ENCODE results near the gene CENPVL3. TPM values are rescaled to one million over a fixed set of nuclear protein-coding genes. Genes with fewer than 3 reads are reported as not detected.

The CENPVL3 gene
- polyA plus RNA-seq, 2 of the 4 experiments (the other 2 are of a cell fraction), result 0.15 to 0.22 TPM

DNA sequence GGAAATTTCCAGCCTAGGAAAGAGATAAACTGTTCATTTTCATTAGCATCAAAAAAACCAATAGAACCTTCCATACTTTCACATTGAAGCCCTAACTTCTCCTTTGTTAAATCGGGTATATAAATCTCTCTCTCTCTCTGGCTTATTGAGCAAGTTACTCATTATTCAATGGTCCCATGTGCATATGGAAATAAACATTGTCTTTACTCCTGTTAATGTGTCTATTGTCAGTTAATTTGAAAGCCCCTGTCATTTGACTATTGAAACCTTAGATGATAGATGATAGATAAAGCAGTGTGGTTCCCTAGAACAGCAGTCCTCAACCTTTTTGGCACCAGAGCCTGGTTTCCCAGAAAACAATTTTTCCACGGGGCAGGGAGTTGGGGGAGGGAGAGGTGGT is 46.8 kb downstream of the CENPVL3 start:
- ChIA-PET POLR2A (no interaction called here), CTCF (no interaction called here)
- FAIRE-seq, result no peak
- TF ChIP-seq HOXA7 (CRISPR knock-in tag; IDR thresholded peaks at IDR 0.05) (no peak), RCOR1 (IDR thresholded peaks at IDR 0.05; ENCODE audit: low read depth, low read length) (no peak), HDAC2 (IDR thresholded peaks at IDR 0.05) (no peak)
- 10% methylated on average over 2 of the region's 2 CpGs for WGBS (ENCODE audit: missing lambda C conversion rate)
- no peaks in the 10 kb centered on the region for H3K4me1 ChIP-seq
- no peak overlapping the region for H3K4me2 ChIP-seq
- no peak overlapping the region for H3K4me3 ChIP-seq
- no peak for ATAC-seq
- H3K9me3 ChIP-seq, result no peaks in the 10 kb centered on the region
- no peak overlapping the region for H3K27ac ChIP-seq
- no peak for DNase-seq (ENCODE audit: low read depth in 1 of 2, low spot score in 1 of 2)

DNA sequence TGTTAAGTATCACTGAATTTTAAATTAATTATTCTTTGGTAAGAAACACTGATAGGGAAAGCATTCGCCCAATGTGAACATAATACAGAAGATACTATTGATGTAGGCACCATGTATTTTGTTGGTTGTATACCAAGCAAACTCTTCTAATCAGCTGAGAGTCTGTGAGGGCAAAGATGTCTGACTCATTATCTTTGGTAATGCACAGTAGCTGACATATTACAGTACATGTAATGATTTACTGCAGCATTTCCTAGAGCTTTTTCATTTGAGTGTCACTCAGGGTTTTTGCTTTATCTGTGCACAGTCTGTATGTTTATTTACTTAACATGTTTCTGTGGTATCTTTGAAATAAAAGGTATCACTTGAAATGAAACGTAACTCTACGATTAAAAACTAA is 49.2 kb downstream of the CENPVL3 start:
- 71% methylated on average over 3 of the region's 3 CpGs for WGBS (ENCODE audit: missing lambda C conversion rate)
- H3K4me3 ChIP-seq, result no peak overlapping the region
- H3K27ac ChIP-seq, result no peak overlapping the region
- POLR2A ChIA-PET, result no interaction called here
- no peak for ATAC-seq
- TF ChIP-seq, protein P1, sequence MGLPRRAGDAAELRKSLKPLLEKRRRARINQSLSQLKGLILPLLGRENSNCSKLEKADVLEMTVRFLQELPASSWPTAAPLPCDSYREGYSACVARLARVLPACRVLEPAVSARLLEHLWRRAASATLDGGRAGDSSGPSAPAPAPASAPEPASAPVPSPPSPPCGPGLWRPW (IDR thresholded peaks at IDR 0.05), result no peak
- TF ChIP-seq RFX5 (IDR thresholded peaks at IDR 0.05) (no peak), RCOR1 (IDR thresholded peaks at IDR 0.05; ENCODE audit: low read depth, low read length) (no peak), POLR2AphosphoS2 (conservative IDR thresholded peaks at IDR 0.05; ENCODE audit: low read length) (no peak), FOXS1 (CRISPR knock-in tag; IDR thresholded peaks at IDR 0.05) (no peak), RNF2 (IDR thresholded peaks at IDR 0.05; ENCODE audit: borderline replicate concordance, low read depth) (no peak), HEYL (CRISPR knock-in tag; IDR thresholded peaks at IDR 0.05) (no peak)
- H3K4me1 ChIP-seq, result no peaks in the 10 kb centered on the region
- no peaks in the 10 kb centered on the region for H3K9me3 ChIP-seq
- H3K4me2 ChIP-seq, result no peak overlapping the region
- DNase-seq (ENCODE audit: low read depth in 1 of 2, low spot score in 1 of 2), result no peak
- FAIRE-seq, result no peak
- CTCF ChIA-PET, result interaction anchor here (1.0 kb wide), 1 partner anchor 82 kb away, joined by 3 read pairs; no protein-coding TSS in a partner anchor

DNA sequence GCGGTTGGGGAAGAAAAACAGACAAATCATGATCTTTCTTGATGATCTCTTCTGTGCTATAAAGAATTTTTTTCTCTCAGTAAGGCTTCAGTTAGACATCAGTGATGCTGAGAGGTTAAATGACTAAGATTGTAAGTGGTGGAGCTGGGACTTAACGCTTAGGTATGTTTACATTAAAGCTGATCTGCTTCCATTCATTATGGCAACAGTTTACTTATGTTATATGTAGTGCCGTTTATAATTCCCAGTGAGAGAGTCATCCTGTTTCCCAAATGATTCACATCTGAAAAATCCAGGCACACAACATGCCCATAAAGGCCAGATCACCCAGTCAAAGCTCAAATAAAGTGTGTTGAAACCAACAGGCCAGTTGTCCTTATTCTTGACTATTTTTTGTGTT is 50.1 kb downstream of the CENPVL3 start:
- peak in 1 of 2 experiments; percentile 18 for DNase-seq (ENCODE audit: low read depth in 1 of 2, low spot score in 1 of 2)
- ChIA-PET POLR2A (no interaction called here), CTCF (interaction anchor here (1.1 kb wide), 1 partner anchor 28 kb away, joined by 3 read pairs; no protein-coding TSS in a partner anchor)
- Histone ChIP-seq H3K4me3 (no peak overlapping the region), H3K9me3 (no peaks in the 10 kb centered on the region), H3K4me2 (no peak overlapping the region), H3K4me1 (no peaks in the 10 kb centered on the region), H3K27ac (no peak overlapping the region)
- peak; percentile 51 for FAIRE-seq
- ATAC-seq, result peak in 1 of 2 experiments; percentile 29; a peak in 1 of 6 replicates
- TF ChIP-seq FOSL2 (IDR thresholded peaks at IDR 0.05), result no peak
- 0 out of 2 replicates have a peak, but pooled peaks have one; percentile 12 for TF ChIP-seq FOSL2 (CRISPR knock-in tag; IDR thresholded peaks at IDR 0.05)
- TF ChIP-seq CHD2 (IDR thresholded peaks at IDR 0.05; ENCODE audit: low read length, partially characterized antibody), result no peak
- 14% methylated on average over 3 of the region's 3 CpGs for WGBS (ENCODE audit: missing lambda C conversion rate)

Other genes starting within 250 kb of the CENPVL3 start
- gene NUDT11, start 122.3 kb downstream of the CENPVL3 start, polyA plus RNA-seq (2011; rRNA removed), result 3.0 and 3.3 TPM in 2 replicates
- 2.1 to 2.7 TPM (median 2.5 TPM) in 3 replicates for gene NUDT11, start 122.3 kb downstream of the CENPVL3 start, polyA plus RNA-seq (2017; fragmentation: RNase III; extraction: RNeasy Plus Mini Kit Qiagen cat#74134 plus additional on column Dnase treatment)
- gene CENPVL2, start 63.9 kb upstream of the CENPVL3 start, polyA plus RNA-seq (2011; rRNA removed), result not detected in 2 replicates
- gene CENPVL2, start 63.9 kb upstream of the CENPVL3 start, polyA plus RNA-seq (2017; fragmentation: RNase III; extraction: RNeasy Plus Mini Kit Qiagen cat#74134 plus additional on column Dnase treatment), result not detected in 3 replicates
- not detected in 2 replicates for gene CENPVL1, start 91.6 kb upstream of the CENPVL3 start, polyA plus RNA-seq (2011; rRNA removed)
- not detected in 3 replicates for gene CENPVL1, start 91.6 kb upstream of the CENPVL3 start, polyA plus RNA-seq (2017; fragmentation: RNase III; extraction: RNeasy Plus Mini Kit Qiagen cat#74134 plus additional on column Dnase treatment)
- gene GSPT2, start 124.5 kb upstream of the CENPVL3 start, polyA plus RNA-seq (2011; rRNA removed), result 8.4 and 8.8 TPM in 2 replicates
- gene GSPT2, start 124.5 kb upstream of the CENPVL3 start, polyA plus RNA-seq (2017; fragmentation: RNase III; extraction: RNeasy Plus Mini Kit Qiagen cat#74134 plus additional on column Dnase treatment), result 7.7 to 9.0 TPM (median 8.4 TPM) in 3 replicates